A673 (cell line): Measurements from ENCODE around the gene ZNG1B.
"Not testable (repeated sequence)": the region's sequence is repeated elsewhere in the genome, so short reads cannot be mapped to it uniquely, and the experiment has no call there.

Experiments used
- EZH2 ChIP-seq: fragments of 200-600 bp; sonication (generic); IDR thresholded peaks from 2 replicates; pipeline ENCODE4 v1.6.1; 2017; ENCODE audit warnings: borderline replicate concordance, low read depth, mild to moderate bottlenecking, mixed read lengths, antibody characterized with exemption, low read length; ENCODE audit not compliant: poor library complexity, severe bottlenecking
- TF ChIP-seq, protein P1 (sequence below): fragments of 300-800, 200-600 bp; sonication (generic); conservative IDR thresholded peaks from 2 replicates; pipeline ENCODE4 v1.5.1; 2017; ENCODE audit warnings: low read depth, mild to moderate bottlenecking, antibody characterized with exemption, low read length, moderate library complexity, mixed read lengths

DNA sequence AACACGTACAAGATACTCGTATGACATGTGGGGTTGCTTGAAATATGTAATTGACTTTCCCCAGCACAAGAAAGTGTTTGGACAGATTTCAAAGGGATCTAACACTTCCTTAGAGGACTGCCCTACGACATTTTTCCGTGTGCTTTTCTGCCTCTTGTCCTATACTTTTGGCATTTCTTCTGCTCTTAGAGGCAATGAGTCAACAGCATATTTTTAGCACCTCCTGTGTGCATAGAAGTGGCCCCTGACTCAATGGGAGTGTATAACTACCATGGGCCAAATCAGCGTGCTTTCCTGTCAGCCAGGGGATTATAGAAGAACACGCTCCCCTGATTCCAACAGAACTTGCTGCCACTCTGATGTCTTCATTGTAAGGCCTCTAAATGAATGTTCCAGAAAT, 99.1 kb downstream of the ZNG1B start:
- TF ChIP-seq, protein P1, sequence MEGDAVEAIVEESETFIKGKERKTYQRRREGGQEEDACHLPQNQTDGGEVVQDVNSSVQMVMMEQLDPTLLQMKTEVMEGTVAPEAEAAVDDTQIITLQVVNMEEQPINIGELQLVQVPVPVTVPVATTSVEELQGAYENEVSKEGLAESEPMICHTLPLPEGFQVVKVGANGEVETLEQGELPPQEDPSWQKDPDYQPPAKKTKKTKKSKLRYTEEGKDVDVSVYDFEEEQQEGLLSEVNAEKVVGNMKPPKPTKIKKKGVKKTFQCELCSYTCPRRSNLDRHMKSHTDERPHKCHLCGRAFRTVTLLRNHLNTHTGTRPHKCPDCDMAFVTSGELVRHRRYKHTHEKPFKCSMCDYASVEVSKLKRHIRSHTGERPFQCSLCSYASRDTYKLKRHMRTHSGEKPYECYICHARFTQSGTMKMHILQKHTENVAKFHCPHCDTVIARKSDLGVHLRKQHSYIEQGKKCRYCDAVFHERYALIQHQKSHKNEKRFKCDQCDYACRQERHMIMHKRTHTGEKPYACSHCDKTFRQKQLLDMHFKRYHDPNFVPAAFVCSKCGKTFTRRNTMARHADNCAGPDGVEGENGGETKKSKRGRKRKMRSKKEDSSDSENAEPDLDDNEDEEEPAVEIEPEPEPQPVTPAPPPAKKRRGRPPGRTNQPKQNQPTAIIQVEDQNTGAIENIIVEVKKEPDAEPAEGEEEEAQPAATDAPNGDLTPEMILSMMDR = not testable (repeated sequence)
- not testable (repeated sequence) for TF ChIP-seq EZH2
